Panc1 (cell line): ENCODE results near the gene MDGA2. TPM values are rescaled to one million over a fixed set of nuclear protein-coding genes. Genes with fewer than 3 reads are reported as not detected.
"Not testable (repeated sequence)": the region's sequence is repeated elsewhere in the genome, so short reads cannot be mapped to it uniquely, and the experiment has no call there.

ENCODE experiments used
- ATAC-seq: fragments of 200-7000 bp; cut with Tn5 transposase; 2 replicates; pipeline ENCODE4 v1.9.1; 2020; ENCODE audit warnings: mild to moderate bottlenecking, moderate library complexity
- BruUV-seq: library from RNA; stranded (reverse); fragments of 400-500 nt; replicated peaks from 2 replicates; lab custom pipeline; 2021; lab: Mats Ljungman, UMichigan
- CTCF ChIA-PET: fragments of 300-600 bp; sonication (Branson Sonifier 250); formaldehyde crosslinking; loops from one replicate; lab custom pipeline; 2022; ENCODE audit warnings: antibody characterized with exemption; lab: Charles Lee
- POLR2A ChIA-PET: fragments of 300-600 bp; sonication (Branson Sonifier 250); formaldehyde crosslinking; loops from one replicate; lab custom pipeline; 2022; ENCODE audit warnings: antibody characterized with exemption; lab: Charles Lee
- DNase-seq: peaks from one replicate; pipeline ENCODE4 v3.0.0-alpha.2; 2010; ENCODE audit warnings: low read depth, low spot score
- H3K27ac ChIP-seq: 2 replicates; pipeline ENCODE4 v1.5.1; 2011; ENCODE audit warnings: mild to moderate bottlenecking, low read length, inconsistent platforms
- H3K27me3 ChIP-seq: fragments of 200-500 bp; sonication (Bioruptor generic); 2 replicates; pipeline ENCODE4 v1.6.0; 2014; ENCODE audit warnings: low read length, inconsistent platforms; ENCODE audit not compliant: control insufficient read depth, insufficient read depth
- H3K36me3 ChIP-seq: fragments of 200-500 bp; sonication (Bioruptor generic); 2 replicates; pipeline ENCODE4 v1.5.1; 2014; ENCODE audit warnings: inconsistent platforms, mild to moderate bottlenecking, low read length, moderate library complexity; ENCODE audit not compliant: control insufficient read depth, insufficient read depth
- H3K4me1 ChIP-seq: 2 replicates; pipeline ENCODE4 v1.5.1; 2011; ENCODE audit warnings: inconsistent platforms, mild to moderate bottlenecking, low read length, moderate library complexity; ENCODE audit not compliant: control insufficient read depth, insufficient read depth
- H3K4me3 ChIP-seq, 2 experiments: 2 replicates each; pipeline ENCODE4 v1.5.1; 2011 to 2012; ENCODE audit warnings: low read depth in 2 of 2, low read length in 2 of 2, mild to moderate bottlenecking in 2 of 2, inconsistent platforms in 1 of 2, moderate library complexity in 1 of 2
- H3K9me3 ChIP-seq: fragments of 200-500 bp; sonication (Bioruptor generic); 2 replicates; pipeline ENCODE4 v1.5.1; 2014; ENCODE audit warnings: low read depth, mild to moderate bottlenecking, inconsistent platforms, low read length, moderate library complexity; ENCODE audit not compliant: control insufficient read depth, insufficient read depth
- CTCF ChIP-seq: fragments of 450-650 bp; IDR thresholded peaks from 2 replicates; pipeline ENCODE4 v1.5.1; 2017; ENCODE audit warnings: mild to moderate bottlenecking
- POLR2AphosphoS5 ChIP-seq: IDR thresholded peaks from 2 replicates; pipeline ENCODE4 v1.6.1; 2012; ENCODE audit warnings: mild to moderate bottlenecking, low read depth, low read length, moderate library complexity
- REST ChIP-seq, 2 experiments: IDR thresholded peaks; 2 replicates each; pipeline ENCODE4 v1.6.1; 2011 to 2012; ENCODE audit warnings: low read depth in 2 of 2, control low read depth in 1 of 2, low read length in 1 of 2, mild to moderate bottlenecking in 1 of 2, moderate library complexity in 1 of 2; ENCODE audit not compliant: insufficient read depth in 1 of 2
- SIN3A ChIP-seq: IDR thresholded peaks from 2 replicates; pipeline ENCODE4 v1.6.1; 2012; ENCODE audit warnings: low read depth, mild to moderate bottlenecking, low read length, moderate library complexity, borderline replicate concordance; ENCODE audit not compliant: insufficient read depth
- TCF7L2 ChIP-seq: IDR thresholded peaks from 2 replicates; pipeline ENCODE4 v1.6.1; 2011; ENCODE audit warnings: mild to moderate bottlenecking, low read depth, low read length, inconsistent platforms
- in situ Hi-C: cut with HindIII; loops from 2 replicates; pipeline ENCODE4 v1.10.0; 2016; ENCODE audit warnings: low sequenced_read_pairs, low pct_unique_long_range_greater_than_20kb
- intact Hi-C: fragments of 100-400 bp; cut with micrococcal nuclease; formaldehyde crosslinking; loops from one replicate; pipeline ENCODE4 v1.10.0; 2022; ENCODE audit not compliant: unreplicated experiment
- total RNA-seq: library from RNA; stranded (reverse); gene quantifications from one replicate; pipeline ENCODE4 v1.2.1, GENCODE V29; 2021; ENCODE audit not compliant: unreplicated experiment

Gene MDGA2
- total RNA-seq, 1 experiment from 2014 or later: not detected

GRCh38 chr14:47257013-47257412, 418.4 kb downstream of the MDGA2 start:
- no peak for TF ChIP-seq TCF7L2
- no peak for TF ChIP-seq SIN3A
- intact Hi-C loops (no loop called here), in situ Hi-C loops (no loop called here)
- ATAC-seq (no peak), DNase-seq (no peak)
- Histone ChIP-seq H3K27ac (no peak overlapping the region), H3K4me1 (no peaks in the 10 kb centered on the region), H3K4me3 (no peak overlapping the region), H3K9me3 (no peaks in the 10 kb centered on the region), H3K27me3 (no peaks in the 10 kb centered on the region), H3K36me3 (no peaks in the 10 kb centered on the region)
- no TSS peak for BruUV-seq
- CTCF ChIA-PET: no interaction called here
- POLR2A ChIA-PET: no interaction called here

- DNase-seq (no peak), ATAC-seq (no peak)
- no peak overlapping the region for H3K4me3 ChIP-seq
- in situ Hi-C loops: no loop called here
- TF ChIP-seq POLR2AphosphoS5 (no peak), CTCF (no peak)
- no TSS peak for BruUV-seq
- H3K4me1 ChIP-seq: no peaks in the 10 kb centered on the region
- POLR2A ChIA-PET: no interaction called here
- H3K36me3 ChIP-seq: no peaks in the 10 kb centered on the region
- H3K9me3 ChIP-seq: no peaks in the 10 kb centered on the region
- no peaks in the 10 kb centered on the region for H3K27me3 ChIP-seq
- H3K27ac ChIP-seq: no peak overlapping the region
- CTCF ChIA-PET: no interaction called here
- intact Hi-C loops: no loop called here
These were observed 422.6 kb downstream of the MDGA2 start for GRCh38 chr14:47252802-47253201.

- H3K4me3 ChIP-seq: no peak overlapping the region
- no peak for DNase-seq
- in situ Hi-C loops: no loop called here
- no peaks in the 10 kb centered on the region for H3K9me3 ChIP-seq
- POLR2A ChIA-PET: no interaction called here
- CTCF ChIA-PET: no interaction called here
- intact Hi-C loops: no loop called here
- TF ChIP-seq CTCF (no peak), SIN3A (no peak), POLR2AphosphoS5 (no peak), TCF7L2 (no peak), REST (IDR thresholded peaks at IDR 0.05; ENCODE audit: insufficient read depth in 1 of 2, low read depth in 2 of 2, low read length in 1 of 2) (no peak)
- ATAC-seq: no peak
- no peaks in the 10 kb centered on the region for H3K36me3 ChIP-seq
- no peaks in the 10 kb centered on the region for H3K27me3 ChIP-seq
- no peaks in the 10 kb centered on the region for H3K4me1 ChIP-seq
- no TSS peak for BruUV-seq
- H3K27ac ChIP-seq: no peak overlapping the region
These were observed 429.0 kb downstream of the MDGA2 start for GRCh38 chr14:47246367-47246766.

- DNase-seq, ATAC-seq, H3K4me3 ChIP-seq, H3K4me1 ChIP-seq, H3K27me3 ChIP-seq, in situ Hi-C loops, CTCF ChIA-PET, intact Hi-C loops, H3K36me3 ChIP-seq, BruUV-seq, H3K9me3 ChIP-seq, H3K27ac ChIP-seq, POLR2A ChIA-PET: not testable (repeated sequence)
These were observed 432.8 kb downstream of the MDGA2 start for GRCh38 chr14:47242579-47242978.
